ENCODE data around the gene DTNBP1.

- no peak for TF ChIP-seq CTCF (IDR thresholded peaks at IDR 0.05)
- TF ChIP-seq POLR2A (IDR thresholded peaks at IDR 0.05): no peak
Observed at GRCh38 chr6:15535495-15536197, 127.2 kb downstream of the DTNBP1 start.

Data from adrenal gland (tissue), 5 donors.